Right lobe of liver (tissue), 6 donors: Measurements from ENCODE around the gene SPATA25. TPM values are rescaled to one million over a fixed set of nuclear protein-coding genes. Genes with fewer than 3 reads are reported as not detected.

ENCODE experiments used
- ATAC-seq, 4 donors: fragments of 200-7000 bp; cut with Tn5 transposase; one replicate each; pipeline ENCODE4 v1.9.1; 2020; ENCODE audit warnings: mild to moderate bottlenecking in 4 of 4, moderate library complexity in 4 of 4
- DNase-seq, 3 donors: peaks; one replicate each; pipeline ENCODE4 v3.0.0-alpha.2; 2020
- H3K27ac ChIP-seq, 3 donors: fragments of 200-600 bp; one replicate each; pipeline ENCODE4 v1.8.0; 2022
- H3K27me3 ChIP-seq, 2 donors: fragments of 200-600 bp; one replicate each; pipeline ENCODE4 v1.8.0; 2022
- H3K36me3 ChIP-seq, 4 donors: fragments of 200-600 bp; sonication (generic) in 1 of 4; one replicate each; pipeline versions ENCODE4 v1.5.1 to v1.8.0; 2017 to 2022; ENCODE audit warnings: control low read depth in 1 of 4
- H3K4me1 ChIP-seq, 4 donors: fragments of 200-600 bp; sonication (generic) in 1 of 4; one replicate each; pipeline versions ENCODE4 v1.5.1 to v1.8.0; 2017 to 2022; ENCODE audit warnings: control low read depth in 1 of 4
- H3K4me3 ChIP-seq, 3 donors: fragments of 200-600 bp; one replicate each; pipeline ENCODE4 v1.8.0; 2022
- H3K9me3 ChIP-seq, 4 donors: fragments of 200-600 bp; sonication (generic) in 1 of 4; one replicate each; pipeline versions ENCODE4 v1.5.1 to v1.8.0; 2017 to 2022; ENCODE audit warnings: control low read depth in 1 of 4
- POLR2A ChIP-seq: fragments of 450-650 bp; IDR thresholded peaks from one replicate; pipeline ENCODE4 v1.6.1; 2017; ENCODE audit warnings: antibody characterized with exemption, mild to moderate bottlenecking
- WGBS: methylation state at CpG from one replicate; pipeline ENCODE4 v1.1.6; 2018; ENCODE audit warnings: low coverage, low lambda C conversion rate; ENCODE audit not compliant: insufficient coverage; ENCODE audit errors: missing lambda C conversion rate; 5-methylcytosine and 5-hydroxymethylcytosine counted together
- intact Hi-C, 2 donors: fragments of 100-400 bp; cut with DNase I; formaldehyde crosslinking; loops; one replicate each; pipeline versions ENCODE4 v1.11.2 to v1.14.1; 2022
- total RNA-seq, 6 experiments: library from RNA; depleted of rRNA in 2 of 6; stranded (reverse); fragments of >200 nt in 2 of 6; fragmentation: NEBNext Ultra II Directional in 3 of 6; extraction: Animal tissue kit (Norgen Biotek cat#: 25700) in 3 of 6; gene quantifications; one replicate each; pipeline versions ENCODE4 v1.1.0 to v1.2.4, GENCODE V29; 2016 to 2023
- TF ChIP-seq, protein P1 (sequence below), 4 donors: fragments of 200-600 bp in 3 of 4; fragments of 450-650 bp in 1 of 4; IDR thresholded peaks; one replicate each; pipeline versions ENCODE4 v1.5.1 to v1.8.0; 2016 to 2022; ENCODE audit warnings: antibody characterized with exemption in 4 of 4, mild to moderate bottlenecking in 2 of 4
- donor health status: DM: no; HTN: yes; CAD: no.
- donor health status: DM: no; HTN: no; CAD: no.
- donor health status: DM: no; HTN: no; CAD: no.
- donor health status: DM: no; HTN: yes; CAD: no.
- donor health status: DM: no; HTN: yes; CAD: no.

Gene SPATA25
- total RNA-seq, 6 experiments from 2014 or later: 0.50 to 3.2 (median 2.0) TPM

DNA sequence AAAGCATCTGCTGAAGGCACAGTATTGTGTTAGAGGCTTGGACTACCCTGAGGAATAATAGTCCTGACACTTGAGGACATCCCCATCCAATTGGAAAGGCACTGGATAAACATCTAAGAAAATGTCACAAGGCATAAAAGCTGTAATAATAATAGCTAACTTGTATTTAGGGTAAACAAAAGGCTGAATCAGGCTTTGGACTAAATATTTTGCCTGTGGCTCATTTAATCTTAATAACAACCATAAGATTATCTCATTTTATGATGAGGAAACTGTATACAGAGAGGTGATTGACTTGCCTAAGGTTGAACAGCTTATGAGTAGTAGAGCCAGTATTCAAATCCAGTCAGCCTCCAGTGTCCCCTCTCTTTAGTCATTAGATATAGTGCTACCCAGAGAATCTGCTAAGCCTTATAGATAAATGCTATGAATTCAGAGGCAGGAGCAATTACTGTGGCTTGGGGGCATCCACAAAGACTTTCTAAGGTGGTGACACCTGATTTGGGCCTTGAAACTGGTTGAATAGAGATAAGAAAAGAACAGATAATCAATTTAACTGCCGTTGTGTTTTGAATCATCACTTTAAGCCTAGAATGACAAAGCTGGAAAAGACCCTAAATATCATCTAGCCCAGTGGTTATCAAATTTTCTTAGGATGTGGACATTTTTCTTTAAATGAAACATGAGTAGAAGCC is 13.9 kb downstream of the SPATA25 start:
- no peaks in the 10 kb centered on the region for H3K27me3 ChIP-seq
- no peak overlapping the region for H3K27ac ChIP-seq
- intact Hi-C loops: no loop called here
- ATAC-seq (no peak), DNase-seq (no peak)
- no peak overlapping the region for H3K4me3 ChIP-seq
- H3K4me1 ChIP-seq: no peaks in the 10 kb centered on the region
- H3K36me3 ChIP-seq: peaks cover 0 to 16% (median 0%) of the 10 kb centered on the region in 4 donors
- no peaks in the 10 kb centered on the region for H3K9me3 ChIP-seq
- no peak for TF ChIP-seq POLR2A
- TF ChIP-seq, protein P1, sequence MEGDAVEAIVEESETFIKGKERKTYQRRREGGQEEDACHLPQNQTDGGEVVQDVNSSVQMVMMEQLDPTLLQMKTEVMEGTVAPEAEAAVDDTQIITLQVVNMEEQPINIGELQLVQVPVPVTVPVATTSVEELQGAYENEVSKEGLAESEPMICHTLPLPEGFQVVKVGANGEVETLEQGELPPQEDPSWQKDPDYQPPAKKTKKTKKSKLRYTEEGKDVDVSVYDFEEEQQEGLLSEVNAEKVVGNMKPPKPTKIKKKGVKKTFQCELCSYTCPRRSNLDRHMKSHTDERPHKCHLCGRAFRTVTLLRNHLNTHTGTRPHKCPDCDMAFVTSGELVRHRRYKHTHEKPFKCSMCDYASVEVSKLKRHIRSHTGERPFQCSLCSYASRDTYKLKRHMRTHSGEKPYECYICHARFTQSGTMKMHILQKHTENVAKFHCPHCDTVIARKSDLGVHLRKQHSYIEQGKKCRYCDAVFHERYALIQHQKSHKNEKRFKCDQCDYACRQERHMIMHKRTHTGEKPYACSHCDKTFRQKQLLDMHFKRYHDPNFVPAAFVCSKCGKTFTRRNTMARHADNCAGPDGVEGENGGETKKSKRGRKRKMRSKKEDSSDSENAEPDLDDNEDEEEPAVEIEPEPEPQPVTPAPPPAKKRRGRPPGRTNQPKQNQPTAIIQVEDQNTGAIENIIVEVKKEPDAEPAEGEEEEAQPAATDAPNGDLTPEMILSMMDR (IDR thresholded peaks at IDR 0.05): no peak
- WGBS: 24% methylated on average over 1 of the region's 1 CpG

DNA sequence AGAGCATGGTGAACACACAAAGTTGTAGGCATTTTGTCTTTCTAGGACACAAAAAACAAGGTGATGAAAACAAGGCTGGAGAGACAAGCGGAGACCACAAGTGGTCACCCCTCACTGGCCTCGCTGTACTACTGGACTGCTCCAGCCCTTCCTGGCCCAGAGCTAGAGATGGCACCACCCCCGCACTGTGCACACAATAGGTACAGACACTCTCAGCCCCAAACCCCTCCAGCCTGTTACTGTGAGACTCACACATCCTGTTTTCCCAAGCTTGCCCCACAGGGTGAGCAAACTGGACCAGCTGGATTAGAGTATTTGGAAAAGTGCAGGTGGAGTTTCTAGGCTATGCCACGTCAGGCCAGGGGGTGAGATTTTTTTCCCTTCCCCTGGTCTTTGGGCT is 14.8 kb downstream of the SPATA25 start:
- WGBS: no CpG with 5 or more reads among the region's 4 CpGs
- Histone ChIP-seq H3K4me1 (no peaks in the 10 kb centered on the region), H3K36me3 (peaks cover 0 to 7% (median 0%) of the 10 kb centered on the region in 4 donors), H3K4me3 (no peak overlapping the region), H3K9me3 (no peaks in the 10 kb centered on the region), H3K27me3 (no peaks in the 10 kb centered on the region), H3K27ac (no peak overlapping the region)
- intact Hi-C loops: no loop called here
- ATAC-seq (no peak), DNase-seq (no peak)
- no peak for TF ChIP-seq POLR2A
- TF ChIP-seq, protein P1 (IDR thresholded peaks at IDR 0.05): no peak

DNA sequence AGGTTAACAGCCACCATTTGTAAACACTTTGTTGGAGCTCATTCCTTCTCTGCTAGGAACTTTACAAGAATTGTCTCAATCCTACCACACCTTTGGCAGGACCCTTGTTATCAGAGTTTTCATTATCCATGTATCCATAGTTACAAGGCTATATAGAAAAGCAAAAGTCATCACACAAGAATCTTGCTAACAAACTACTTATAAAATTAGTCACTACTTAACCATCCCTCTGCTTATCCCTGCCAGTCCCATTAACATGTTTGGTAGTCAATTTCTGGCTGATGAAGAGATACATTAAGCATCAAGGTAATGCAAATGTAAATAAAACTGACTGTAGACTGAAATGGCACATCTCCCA is 19.6 kb downstream of the SPATA25 start:
- H3K4me3 ChIP-seq: no peak overlapping the region
- H3K9me3 ChIP-seq: no peaks in the 10 kb centered on the region
- no peak overlapping the region for H3K27ac ChIP-seq
- no peaks in the 10 kb centered on the region for H3K27me3 ChIP-seq
- H3K4me1 ChIP-seq: peaks cover 0 to 4% (median 0%) of the 10 kb centered on the region in 4 donors
- ATAC-seq (no peak), DNase-seq (no peak)
- intact Hi-C loops: no loop called here
- TF ChIP-seq, protein P1 (IDR thresholded peaks at IDR 0.05): no peak
- TF ChIP-seq POLR2A: no peak
- no peaks in the 10 kb centered on the region for H3K36me3 ChIP-seq

DNA sequence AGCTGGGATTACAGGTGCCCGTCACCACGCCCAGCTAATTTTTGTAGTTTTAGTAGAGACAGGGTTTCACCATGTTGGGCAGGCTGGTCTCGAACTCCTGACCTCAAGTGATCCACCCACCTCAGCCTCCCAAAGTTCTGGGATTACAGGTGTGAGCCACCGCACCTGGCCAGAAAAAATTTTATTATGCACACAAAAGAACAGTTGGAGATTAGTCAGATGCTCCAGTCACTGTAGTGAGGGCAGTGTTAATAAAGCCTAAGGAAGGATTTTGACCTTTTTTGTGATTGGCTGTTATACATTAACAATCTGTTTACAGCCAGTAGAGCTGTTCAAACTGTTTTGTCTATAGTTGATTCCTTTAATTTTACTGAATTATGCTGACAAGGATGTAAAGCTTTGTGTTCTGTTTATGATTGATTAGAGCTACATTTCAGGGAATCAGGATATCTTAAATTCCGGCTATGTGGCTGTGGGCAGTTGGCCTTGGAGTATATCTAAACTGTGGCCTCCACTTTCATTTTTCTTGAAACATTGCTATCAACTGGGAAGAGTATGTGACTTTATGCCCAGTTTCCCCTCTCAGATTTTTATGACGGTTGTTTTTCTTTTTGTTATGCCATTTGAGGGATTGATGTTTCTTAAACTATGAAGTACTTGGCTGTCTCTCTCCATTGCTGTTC is 20.1 kb downstream of the SPATA25 start:
- Histone ChIP-seq H3K27ac (no peak overlapping the region), H3K4me3 (no peak overlapping the region), H3K4me1 (peaks cover 0 to 4% (median 0%) of the 10 kb centered on the region in 4 donors), H3K27me3 (no peaks in the 10 kb centered on the region), H3K9me3 (no peaks in the 10 kb centered on the region), H3K36me3 (no peaks in the 10 kb centered on the region)
- DNase-seq (no peak), ATAC-seq (peak in 2 of 4 donors; percentile 35 to 56)
- 71% methylated on average over 6 of the region's 6 CpGs for WGBS
- no peak for TF ChIP-seq POLR2A
- TF ChIP-seq, protein P1 (IDR thresholded peaks at IDR 0.05): no peak
- intact Hi-C loops: no loop called here
